COLO668 (cell line): ENCODE results near the gene POLR2C.
"Not testable (repeated sequence)": the region's sequence is repeated elsewhere in the genome, so short reads cannot be mapped to it uniquely, and the experiment has no call there.

Source experiments
- DNase-seq: peaks from one replicate; lab custom pipeline; 2025; ENCODE audit not compliant: unreplicated experiment; lab: John Stamatoyannopoulos, UW

POLR2C gene

GRCh38 chr16:57478396-57479204, 16.1 kb downstream of the POLR2C start:
- no peak for DNase-seq

GRCh38 chr16:57479205-57479975, 16.9 kb downstream of the POLR2C start:
- DNase-seq: no peak

- DNase-seq: peak; percentile 13
Observed at GRCh38 chr16:57479976-57480753, 17.7 kb downstream of the POLR2C start.

- DNase-seq: no peak
Observed at GRCh38 chr16:57480754-57481230, 18.3 kb downstream of the POLR2C start.

- no peak for DNase-seq
Observed at GRCh38 chr16:57481421-57481820, 18.9 kb downstream of the POLR2C start.

GRCh38 chr16:57482845-57483545, 20.5 kb downstream of the POLR2C start:
- no peak for DNase-seq

GRCh38 chr16:57483725-57484514, 21.4 kb downstream of the POLR2C start:
- DNase-seq: no peak

GRCh38 chr16:57484515-57485005, 22.1 kb downstream of the POLR2C start:
- DNase-seq: no peak

- no peak for DNase-seq
Observed at GRCh38 chr16:57485091-57485915, 22.8 kb downstream of the POLR2C start.

- peak; percentile 87 for DNase-seq
Observed at GRCh38 chr16:57485916-57486857, 23.7 kb downstream of the POLR2C start, which contains the start of gene DOK4. DOK4 (minus strand) TSS chr16:57486493; CDS start chr16:57479507, 6,986 bp downstream.

- DNase-seq: no peak
Observed at GRCh38 chr16:57486858-57487834, 24.7 kb downstream of the POLR2C start.

- DNase-seq: peak; percentile 29
Observed at GRCh38 chr16:57489229-57489628, 26.8 kb downstream of the POLR2C start.

GRCh38 chr16:57493767-57494166, 31.3 kb downstream of the POLR2C start:
- DNase-seq: no peak

GRCh38 chr16:57497121-57497520, 34.6 kb downstream of the POLR2C start:
- DNase-seq: no peak

- no peak for DNase-seq
Observed at GRCh38 chr16:57498031-57498430, 35.6 kb downstream of the POLR2C start.

GRCh38 chr16:57499941-57500340, 37.5 kb downstream of the POLR2C start:
- DNase-seq: not testable (repeated sequence)
